HL-60 (cell line): ENCODE measurements around the gene ARAP2.

Source experiments
- POLR2AphosphoS5 ChIP-seq: IDR thresholded peaks from 2 replicates; pipeline ENCODE4 v1.6.1; 2012; ENCODE audit warnings: low read depth
- TF ChIP-seq, protein P1 (sequence below): IDR thresholded peaks from one replicate; pipeline ENCODE4 v1.5.1; 2011; ENCODE audit warnings: low read length, control low read depth, inconsistent platforms; ENCODE audit not compliant: insufficient read depth

DNA sequence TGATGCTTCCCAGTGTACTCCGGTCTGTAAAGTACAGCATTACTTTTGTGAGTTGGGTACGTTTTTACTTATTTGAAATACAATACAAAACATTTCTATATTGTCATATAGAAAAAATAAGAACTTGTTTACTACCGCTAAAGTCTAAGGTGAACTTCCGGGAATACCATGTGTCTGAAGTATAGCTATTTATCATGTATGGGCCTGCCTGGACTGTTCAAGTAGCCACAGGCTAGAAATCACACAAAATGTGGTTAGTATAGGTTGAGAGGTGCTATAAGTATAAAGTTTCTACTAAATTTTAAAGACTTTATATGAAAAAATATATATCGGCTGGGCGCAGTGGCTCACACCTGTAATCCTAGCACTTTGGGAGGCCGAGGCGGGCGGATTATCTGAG lies 152.3 kb downstream of the ARAP2 start:
- TF ChIP-seq, protein P1, sequence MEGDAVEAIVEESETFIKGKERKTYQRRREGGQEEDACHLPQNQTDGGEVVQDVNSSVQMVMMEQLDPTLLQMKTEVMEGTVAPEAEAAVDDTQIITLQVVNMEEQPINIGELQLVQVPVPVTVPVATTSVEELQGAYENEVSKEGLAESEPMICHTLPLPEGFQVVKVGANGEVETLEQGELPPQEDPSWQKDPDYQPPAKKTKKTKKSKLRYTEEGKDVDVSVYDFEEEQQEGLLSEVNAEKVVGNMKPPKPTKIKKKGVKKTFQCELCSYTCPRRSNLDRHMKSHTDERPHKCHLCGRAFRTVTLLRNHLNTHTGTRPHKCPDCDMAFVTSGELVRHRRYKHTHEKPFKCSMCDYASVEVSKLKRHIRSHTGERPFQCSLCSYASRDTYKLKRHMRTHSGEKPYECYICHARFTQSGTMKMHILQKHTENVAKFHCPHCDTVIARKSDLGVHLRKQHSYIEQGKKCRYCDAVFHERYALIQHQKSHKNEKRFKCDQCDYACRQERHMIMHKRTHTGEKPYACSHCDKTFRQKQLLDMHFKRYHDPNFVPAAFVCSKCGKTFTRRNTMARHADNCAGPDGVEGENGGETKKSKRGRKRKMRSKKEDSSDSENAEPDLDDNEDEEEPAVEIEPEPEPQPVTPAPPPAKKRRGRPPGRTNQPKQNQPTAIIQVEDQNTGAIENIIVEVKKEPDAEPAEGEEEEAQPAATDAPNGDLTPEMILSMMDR = no peak
- no peak for TF ChIP-seq POLR2AphosphoS5
